ENCODE measurements around the gene TXNDC5.

TXNDC5 gene

GRCh38 chr6:7866526-7866925 lies 44.1 kb downstream of the TXNDC5 start:
- no peaks in the 10 kb centered on the region for H3K4me1 ChIP-seq (ENCODE audit: control insufficient read depth, insufficient read depth, low read length)
- no peak overlapping the region for H3K4me3 ChIP-seq (ENCODE audit: low read length in 2 of 2)
- no peaks in the 10 kb centered on the region for H3K27me3 ChIP-seq (ENCODE audit: control insufficient read depth in 1 of 2, insufficient read depth in 2 of 2, low read length in 2 of 2)
- no peak overlapping the region for H3K27ac ChIP-seq (ENCODE audit: low read length)
- no peaks in the 10 kb centered on the region for H3K36me3 ChIP-seq (ENCODE audit: control insufficient read depth in 2 of 2, insufficient read depth in 2 of 2, low read length in 2 of 2)
- no peaks in the 10 kb centered on the region for H3K9me3 ChIP-seq (ENCODE audit: control insufficient read depth in 2 of 2, low read length in 2 of 2)
- H3K9ac ChIP-seq (ENCODE audit: low read length in 2 of 2): no peak overlapping the region

- Histone ChIP-seq H3K9me3 (ENCODE audit: control insufficient read depth in 2 of 2, low read length in 2 of 2) (no peaks in the 10 kb centered on the region), H3K27me3 (ENCODE audit: control insufficient read depth in 1 of 2, insufficient read depth in 2 of 2, low read length in 2 of 2) (no peaks in the 10 kb centered on the region), H3K4me3 (ENCODE audit: low read length in 2 of 2) (no peak overlapping the region)
Observed at GRCh38 chr6:7865781-7866180, 44.8 kb downstream of the TXNDC5 start.

DNA sequence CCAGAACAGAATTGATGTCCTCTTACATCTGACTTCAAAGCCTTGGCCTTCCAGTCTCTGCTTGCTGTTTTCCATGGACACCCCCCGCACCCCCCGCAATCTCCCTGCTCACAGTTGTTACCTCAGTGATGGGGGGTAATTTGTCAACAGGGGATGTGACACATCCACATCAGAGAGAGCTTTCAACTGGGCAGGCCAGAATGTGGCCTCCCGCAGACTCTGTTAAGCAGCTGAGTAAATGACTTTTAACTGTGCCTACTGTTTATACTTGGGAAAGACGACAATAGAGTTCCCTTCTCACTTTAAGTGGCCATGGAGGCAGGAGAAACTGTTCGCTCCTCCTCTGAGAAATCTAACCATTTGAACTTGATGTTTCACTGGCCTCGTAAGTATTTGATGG lies 51.0 kb downstream of the TXNDC5 start:
- Histone ChIP-seq H3K9ac (ENCODE audit: low read length in 2 of 2) (no peak overlapping the region), H3K4me1 (ENCODE audit: control insufficient read depth, insufficient read depth, low read length) (no peaks in the 10 kb centered on the region), H3K27me3 (ENCODE audit: control insufficient read depth in 1 of 2, insufficient read depth in 2 of 2, low read length in 2 of 2) (no peaks in the 10 kb centered on the region), H3K9me3 (ENCODE audit: control insufficient read depth in 2 of 2, low read length in 2 of 2) (no peaks in the 10 kb centered on the region), H3K27ac (ENCODE audit: low read length) (no peak overlapping the region), H3K4me3 (ENCODE audit: low read length in 2 of 2) (no peak overlapping the region), H3K36me3 (ENCODE audit: control insufficient read depth in 2 of 2, insufficient read depth in 2 of 2, low read length in 2 of 2) (no peaks in the 10 kb centered on the region)

More at GRCh38 chr6:7865781-7866180, 44.8 kb downstream of the TXNDC5 start:
- H3K36me3 ChIP-seq (ENCODE audit: control insufficient read depth in 2 of 2, insufficient read depth in 2 of 2, low read length in 2 of 2): no peaks in the 10 kb centered on the region
- no peak overlapping the region for H3K27ac ChIP-seq (ENCODE audit: low read length)
- no peak overlapping the region for H3K9ac ChIP-seq (ENCODE audit: low read length in 2 of 2)
- H3K4me1 ChIP-seq (ENCODE audit: control insufficient read depth, insufficient read depth, low read length): no peaks in the 10 kb centered on the region

GRCh38 chr6:7851780-7852179 lies 58.8 kb downstream of the TXNDC5 start:
- Histone ChIP-seq H3K36me3 (ENCODE audit: control insufficient read depth in 2 of 2, insufficient read depth in 2 of 2, low read length in 2 of 2) (no peaks in the 10 kb centered on the region), H3K4me3 (ENCODE audit: low read length in 2 of 2) (no peak overlapping the region), H3K9ac (ENCODE audit: low read length in 2 of 2) (no peak overlapping the region), H3K9me3 (ENCODE audit: control insufficient read depth in 2 of 2, low read length in 2 of 2) (peaks cover 0 to 5% of the 10 kb centered on the region in 2 donors), H3K27ac (ENCODE audit: low read length) (no peak overlapping the region), H3K4me1 (ENCODE audit: control insufficient read depth, insufficient read depth, low read length) (no peaks in the 10 kb centered on the region), H3K27me3 (ENCODE audit: control insufficient read depth in 1 of 2, insufficient read depth in 2 of 2, low read length in 2 of 2) (no peaks in the 10 kb centered on the region)

DNA sequence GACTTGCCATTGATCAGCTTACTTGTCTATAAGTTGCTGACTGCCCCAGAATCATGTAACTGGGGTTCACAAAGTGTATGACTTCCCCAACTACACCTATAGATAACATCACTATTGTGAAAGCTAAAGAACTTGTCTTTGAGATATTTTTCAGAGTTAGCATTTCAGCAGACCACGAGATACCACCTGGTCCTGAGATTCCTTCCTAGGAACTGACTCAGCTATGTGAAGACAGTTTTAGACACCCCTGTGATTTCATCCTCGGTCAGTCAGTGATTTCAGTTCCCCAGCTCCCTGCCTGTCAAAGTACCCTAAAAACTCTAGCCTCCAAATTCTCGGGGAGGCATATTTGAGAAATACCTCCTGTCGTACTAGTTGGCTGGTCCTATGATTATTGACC lies 62.4 kb downstream of the TXNDC5 start:
- peaks cover 0 to 5% of the 10 kb centered on the region in 2 donors for H3K9me3 ChIP-seq (ENCODE audit: control insufficient read depth in 2 of 2, low read length in 2 of 2)
- no peak overlapping the region for H3K9ac ChIP-seq (ENCODE audit: low read length in 2 of 2)
- no peaks in the 10 kb centered on the region for H3K27me3 ChIP-seq (ENCODE audit: control insufficient read depth in 1 of 2, insufficient read depth in 2 of 2, low read length in 2 of 2)
- no peaks in the 10 kb centered on the region for H3K4me1 ChIP-seq (ENCODE audit: control insufficient read depth, insufficient read depth, low read length)
- no peak overlapping the region for H3K4me3 ChIP-seq (ENCODE audit: low read length in 2 of 2)
- H3K36me3 ChIP-seq (ENCODE audit: control insufficient read depth in 2 of 2, insufficient read depth in 2 of 2, low read length in 2 of 2): no peaks in the 10 kb centered on the region
- H3K27ac ChIP-seq (ENCODE audit: low read length): no peak overlapping the region

- no peaks in the 10 kb centered on the region for H3K27me3 ChIP-seq (ENCODE audit: control insufficient read depth in 1 of 2, insufficient read depth in 2 of 2, low read length in 2 of 2)
- H3K4me3 ChIP-seq (ENCODE audit: low read length in 2 of 2): no peak overlapping the region
- H3K9me3 ChIP-seq (ENCODE audit: control insufficient read depth in 2 of 2, low read length in 2 of 2): peaks cover 0 to 8% of the 10 kb centered on the region in 2 donors
- H3K4me1 ChIP-seq (ENCODE audit: control insufficient read depth, insufficient read depth, low read length): no peaks in the 10 kb centered on the region
- no peak overlapping the region for H3K9ac ChIP-seq (ENCODE audit: low read length in 2 of 2)
- no peaks in the 10 kb centered on the region for H3K36me3 ChIP-seq (ENCODE audit: control insufficient read depth in 2 of 2, insufficient read depth in 2 of 2, low read length in 2 of 2)
- no peak overlapping the region for H3K27ac ChIP-seq (ENCODE audit: low read length)
Observed at GRCh38 chr6:7846966-7847818, 63.4 kb downstream of the TXNDC5 start.

DNA sequence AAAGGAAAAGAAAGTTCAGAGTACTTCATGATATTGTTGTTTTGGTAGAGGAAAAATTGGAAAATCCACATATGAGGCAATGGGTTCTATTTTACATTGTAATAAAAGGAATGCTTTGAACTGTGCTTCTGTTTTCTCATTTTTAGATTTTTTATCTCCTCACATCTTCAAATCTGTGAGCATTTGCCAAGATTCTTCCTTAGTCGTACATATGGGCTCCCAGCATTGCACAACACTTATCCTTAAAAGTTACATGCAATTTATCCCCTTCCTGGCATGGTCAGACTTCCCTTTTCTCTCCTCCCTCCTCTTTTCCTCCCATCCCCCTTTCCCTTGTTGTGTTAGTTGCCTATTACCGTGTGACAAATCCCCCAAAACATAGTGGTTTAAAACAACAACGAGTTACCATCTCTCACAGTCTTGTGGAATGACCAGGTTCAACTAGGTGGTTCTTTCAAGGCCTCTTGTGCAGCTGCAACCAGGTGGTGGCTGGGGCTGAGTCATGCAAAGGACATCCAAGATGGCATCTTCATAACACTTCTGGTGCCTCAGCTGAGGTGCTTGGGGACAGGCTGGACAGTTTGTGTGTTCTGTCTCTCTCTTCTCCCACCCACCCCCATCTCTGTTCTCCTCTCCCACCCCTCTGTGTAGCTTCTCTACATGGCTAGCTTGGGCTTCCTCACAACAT lies 68.7 kb downstream of the TXNDC5 start:
- Histone ChIP-seq H3K36me3 (ENCODE audit: control insufficient read depth in 2 of 2, insufficient read depth in 2 of 2, low read length in 2 of 2) (no peaks in the 10 kb centered on the region), H3K9ac (ENCODE audit: low read length in 2 of 2) (no peak overlapping the region), H3K27me3 (ENCODE audit: control insufficient read depth in 1 of 2, insufficient read depth in 2 of 2, low read length in 2 of 2) (no peaks in the 10 kb centered on the region), H3K4me3 (ENCODE audit: low read length in 2 of 2) (no peak overlapping the region), H3K9me3 (ENCODE audit: control insufficient read depth in 2 of 2, low read length in 2 of 2) (peaks cover 0 to 8% of the 10 kb centered on the region in 2 donors), H3K4me1 (ENCODE audit: control insufficient read depth, insufficient read depth, low read length) (no peaks in the 10 kb centered on the region), H3K27ac (ENCODE audit: low read length) (no peak overlapping the region)

DNA sequence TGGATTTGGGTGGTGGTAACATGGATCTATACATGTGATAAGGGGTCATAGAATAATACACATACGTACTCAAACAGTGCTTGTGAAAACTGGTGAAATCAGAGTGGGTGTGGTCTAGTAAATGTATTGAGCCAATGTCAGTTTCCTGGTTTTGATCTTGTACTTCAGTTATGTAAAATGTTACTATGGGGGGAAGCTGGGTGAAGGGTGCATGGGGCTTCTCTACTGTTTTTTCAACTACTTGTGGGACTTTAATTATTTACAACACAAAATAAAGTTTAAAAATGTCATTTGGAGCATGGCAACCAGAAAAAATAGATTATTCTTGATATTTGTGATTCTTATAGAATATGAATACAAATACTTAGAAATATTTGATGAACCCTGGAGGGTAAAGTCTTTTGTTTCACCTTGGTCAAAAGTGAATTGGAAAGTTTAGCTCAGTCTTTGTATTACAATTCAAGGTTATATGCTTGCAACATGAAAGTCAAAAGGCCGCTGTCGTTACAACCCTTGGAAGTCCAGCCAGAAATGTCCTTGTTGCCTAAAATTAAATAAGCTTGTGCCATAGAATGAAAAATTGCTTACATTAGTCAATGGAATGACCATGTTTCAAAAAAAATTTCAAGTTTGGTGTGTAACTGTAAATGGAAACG lies 74.1 kb downstream of the TXNDC5 start:
- H3K9ac ChIP-seq (ENCODE audit: low read length in 2 of 2): no peak overlapping the region
- H3K27me3 ChIP-seq (ENCODE audit: control insufficient read depth in 1 of 2, insufficient read depth in 2 of 2, low read length in 2 of 2): no peaks in the 10 kb centered on the region
- no peak overlapping the region for H3K4me3 ChIP-seq (ENCODE audit: low read length in 2 of 2)
- H3K4me1 ChIP-seq (ENCODE audit: control insufficient read depth, insufficient read depth, low read length): no peaks in the 10 kb centered on the region
- H3K9me3 ChIP-seq (ENCODE audit: control insufficient read depth in 2 of 2, low read length in 2 of 2): no peaks in the 10 kb centered on the region
- no peak overlapping the region for H3K27ac ChIP-seq (ENCODE audit: low read length)
- H3K36me3 ChIP-seq (ENCODE audit: control insufficient read depth in 2 of 2, insufficient read depth in 2 of 2, low read length in 2 of 2): no peaks in the 10 kb centered on the region

GRCh38 chr6:7833751-7834070 lies 76.9 kb downstream of the TXNDC5 start:
- Histone ChIP-seq H3K9ac (ENCODE audit: low read length in 2 of 2) (no peak overlapping the region), H3K4me3 (ENCODE audit: low read length in 2 of 2) (no peak overlapping the region), H3K27ac (ENCODE audit: low read length) (no peak overlapping the region), H3K36me3 (ENCODE audit: control insufficient read depth in 2 of 2, insufficient read depth in 2 of 2, low read length in 2 of 2) (no peaks in the 10 kb centered on the region), H3K9me3 (ENCODE audit: control insufficient read depth in 2 of 2, low read length in 2 of 2) (no peaks in the 10 kb centered on the region), H3K27me3 (ENCODE audit: control insufficient read depth in 1 of 2, insufficient read depth in 2 of 2, low read length in 2 of 2) (no peaks in the 10 kb centered on the region), H3K4me1 (ENCODE audit: control insufficient read depth, insufficient read depth, low read length) (no peaks in the 10 kb centered on the region)

- Histone ChIP-seq H3K9ac (ENCODE audit: low read length in 2 of 2) (no peak overlapping the region), H3K4me1 (ENCODE audit: control insufficient read depth, insufficient read depth, low read length) (peaks cover 4% of the 10 kb centered on the region), H3K4me3 (ENCODE audit: low read length in 2 of 2) (no peak overlapping the region), H3K27me3 (ENCODE audit: control insufficient read depth in 1 of 2, insufficient read depth in 2 of 2, low read length in 2 of 2) (no peaks in the 10 kb centered on the region), H3K9me3 (ENCODE audit: control insufficient read depth in 2 of 2, low read length in 2 of 2) (no peaks in the 10 kb centered on the region), H3K27ac (ENCODE audit: low read length) (no peak overlapping the region), H3K36me3 (ENCODE audit: control insufficient read depth in 2 of 2, insufficient read depth in 2 of 2, low read length in 2 of 2) (no peaks in the 10 kb centered on the region)
Observed at GRCh38 chr6:7832904-7833750, 77.5 kb downstream of the TXNDC5 start.

Data from stomach smooth muscle (tissue), 2 donors.